Heart right ventricle (tissue), 16 donors: ENCODE data around the gene POU6F2. TPM values are rescaled to one million over a fixed set of nuclear protein-coding genes. Genes with fewer than 3 reads are reported as not detected.

Experiments
- ATAC-seq, 8 donors: fragments of 200-7000 bp; cut with Tn5 transposase; one replicate each; pipeline ENCODE4 v1.9.1; 2020; ENCODE audit warnings: mild to moderate bottlenecking in 8 of 8, moderate library complexity in 8 of 8, moderate number of reproducible peaks in 1 of 8
- DNase-seq, 2 donors: peaks; one replicate each; pipeline ENCODE4 v3.0.0-alpha.2; 2020
- H3K27ac ChIP-seq, 10 donors: fragments of 200-600 bp; sonication (generic) in 2 of 10; one replicate each; pipeline versions ENCODE4 v1.5.0 to v1.8.0; 2020 to 2022; ENCODE audit warnings: mild to moderate bottlenecking in 3 of 10
- H3K27me3 ChIP-seq, 7 donors: fragments of 200-600 bp; one replicate each; pipeline ENCODE4 v1.8.0; 2021 to 2022; ENCODE audit warnings: mild to moderate bottlenecking in 2 of 7
- H3K36me3 ChIP-seq, 9 donors: fragments of 200-600 bp; sonication (generic) in 1 of 9; one replicate each; pipeline versions ENCODE4 v1.5.0 to v1.8.0; 2020 to 2022; ENCODE audit warnings: mild to moderate bottlenecking in 2 of 9
- H3K4me1 ChIP-seq, 9 donors: fragments of 200-600 bp; sonication (generic) in 1 of 9; one replicate each; pipeline versions ENCODE4 v1.5.0 to v1.8.0; 2020 to 2022; ENCODE audit warnings: mild to moderate bottlenecking in 4 of 9
- H3K4me3 ChIP-seq, 10 donors: fragments of 200-600 bp; sonication (generic) in 2 of 10; one replicate each; pipeline versions ENCODE4 v1.5.0 to v1.8.0; 2020 to 2022; ENCODE audit warnings: mild to moderate bottlenecking in 7 of 10, moderate library complexity in 2 of 10
- H3K9me3 ChIP-seq, 11 donors: fragments of 200-600 bp in 10 of 11; sonication (generic) in 2 of 11; one replicate each; pipeline versions ENCODE4 v1.5.0 to v1.8.0; 2013 to 2022; ENCODE audit warnings: mild to moderate bottlenecking in 2 of 11, control low read depth in 1 of 11, moderate library complexity in 1 of 11
- WGBS, 2 donors: extraction: QIAGEN DNeasy Blood & Tissue Kit; methylation state at CpG; one replicate each; pipeline ENCODE4 v1.1.7; 2013; ENCODE audit warnings: inconsistent platforms in 1 of 2; 5-methylcytosine and 5-hydroxymethylcytosine counted together
- intact Hi-C, 10 donors: fragments of 100-400 bp; cut with DNase I; formaldehyde crosslinking; loops; one replicate each; pipeline versions ENCODE4 v1.11.1 to v1.14.2; 2022
- polyA plus RNA-seq, 2 donors: library from polyadenylated mRNA; stranded (reverse); fragments of 200-250 nt; gene quantifications; one replicate each; pipeline ENCODE4 v1.2.3, GENCODE V29; 2013
- total RNA-seq, 10 donors: library from RNA; stranded (reverse); fragmentation: NEBNext Ultra II Directional in 3 of 10; extraction: Animal tissue kit (Norgen Biotek cat#: 25700) in 3 of 10; gene quantifications; one replicate each; pipeline versions ENCODE4 v1.2.1 to v1.2.4, GENCODE V29; 2021 to 2023
- TF ChIP-seq, protein P1 (sequence below), 9 donors: fragments of 200-600 bp; sonication (generic) in 2 of 9; IDR thresholded peaks; one replicate each; pipeline versions ENCODE4 v1.5.0 to v1.8.0; 2021 to 2022; ENCODE audit warnings: antibody characterized with exemption in 9 of 9, mild to moderate bottlenecking in 5 of 9, moderate library complexity in 1 of 9
- donor health status: Arrhythmogenic right ventricular cardiomyopathy.
- donor health status: ischemic (EF 13 %, LVEDD 7.1; RV severe dilation, severe dysfunction).
- donor health status: healthy with polysubstance abuse.
- donor health status: DM: no; HTN: yes; CAD: no.
- donor health status: DM: no; HTN: no; CAD: no.
- donor health status: ischemic (EF 25% LVEDD 6.9; RV normal size, moderate dysfunction).
- donor health status: ischemic (EF 25% LVEDD 5.7; RV mildly dilated, moderate dysfunction).
- donor health status: healthy.
- donor health status: DM: yes; HTN: yes; CAD: no.
- donor health status: Ischemic cardiomyopathy.
- donor health status: ischemic (EF 35%, LVEDD 5.7; RV mildly dilated, moderate dysfunction).
- donor health status: nonischemic (EF 11% LVEDD 7.7; RV severe dilation, severe dysfunction).
- donor health status: DM: yes; HTN: yes; CAD: no.
- donor health status: PGD.
- donor health status: ischemic (EF 29% LVEDD 5.4; RV normal size, mild dysfunction).
- donor health status: nonischemic (EF 23%, LVEDD 6.1; RV moderate dilation, normal function).

Gene POU6F2
- total and polyA plus RNA-seq, 12 donors: under 0.01 to 0.83 (median 0.34) TPM

DNA sequence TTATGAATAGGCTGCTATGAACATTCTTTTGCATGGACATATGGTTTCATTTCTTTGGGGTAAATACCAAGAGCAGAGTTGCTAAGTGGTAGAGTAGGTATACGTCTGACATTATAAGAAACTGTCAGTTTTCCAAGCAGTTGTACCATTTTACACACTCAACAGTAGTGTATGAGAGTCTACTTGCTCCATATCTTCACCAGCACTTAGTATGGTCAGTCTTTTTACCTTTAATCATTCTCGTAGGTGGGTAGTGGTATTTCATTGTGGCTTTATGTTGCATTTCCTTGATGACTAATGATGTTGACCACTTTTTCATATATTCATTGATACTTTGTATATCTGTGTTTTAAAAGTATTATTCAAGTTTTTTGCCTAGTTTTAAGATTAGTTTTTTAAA is 45.1 kb downstream of the POU6F2 start:
- Histone ChIP-seq H3K27me3 (no peaks in the 10 kb centered on the region), H3K27ac (no peak overlapping the region), H3K9me3 (peaks cover 0 to 15% (median 0%) of the 10 kb centered on the region in 11 donors), H3K36me3 (no peaks in the 10 kb centered on the region), H3K4me3 (no peak overlapping the region), H3K4me1 (no peaks in the 10 kb centered on the region)
- DNase-seq: no peak
- ATAC-seq: no peak
- TF ChIP-seq, protein P1, sequence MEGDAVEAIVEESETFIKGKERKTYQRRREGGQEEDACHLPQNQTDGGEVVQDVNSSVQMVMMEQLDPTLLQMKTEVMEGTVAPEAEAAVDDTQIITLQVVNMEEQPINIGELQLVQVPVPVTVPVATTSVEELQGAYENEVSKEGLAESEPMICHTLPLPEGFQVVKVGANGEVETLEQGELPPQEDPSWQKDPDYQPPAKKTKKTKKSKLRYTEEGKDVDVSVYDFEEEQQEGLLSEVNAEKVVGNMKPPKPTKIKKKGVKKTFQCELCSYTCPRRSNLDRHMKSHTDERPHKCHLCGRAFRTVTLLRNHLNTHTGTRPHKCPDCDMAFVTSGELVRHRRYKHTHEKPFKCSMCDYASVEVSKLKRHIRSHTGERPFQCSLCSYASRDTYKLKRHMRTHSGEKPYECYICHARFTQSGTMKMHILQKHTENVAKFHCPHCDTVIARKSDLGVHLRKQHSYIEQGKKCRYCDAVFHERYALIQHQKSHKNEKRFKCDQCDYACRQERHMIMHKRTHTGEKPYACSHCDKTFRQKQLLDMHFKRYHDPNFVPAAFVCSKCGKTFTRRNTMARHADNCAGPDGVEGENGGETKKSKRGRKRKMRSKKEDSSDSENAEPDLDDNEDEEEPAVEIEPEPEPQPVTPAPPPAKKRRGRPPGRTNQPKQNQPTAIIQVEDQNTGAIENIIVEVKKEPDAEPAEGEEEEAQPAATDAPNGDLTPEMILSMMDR (IDR thresholded peaks at IDR 0.05): no peak
- intact Hi-C loops: no loop called here
- 91 to 95% methylated on average over 2 of the region's 2 CpGs for WGBS, 2 donors

DNA sequence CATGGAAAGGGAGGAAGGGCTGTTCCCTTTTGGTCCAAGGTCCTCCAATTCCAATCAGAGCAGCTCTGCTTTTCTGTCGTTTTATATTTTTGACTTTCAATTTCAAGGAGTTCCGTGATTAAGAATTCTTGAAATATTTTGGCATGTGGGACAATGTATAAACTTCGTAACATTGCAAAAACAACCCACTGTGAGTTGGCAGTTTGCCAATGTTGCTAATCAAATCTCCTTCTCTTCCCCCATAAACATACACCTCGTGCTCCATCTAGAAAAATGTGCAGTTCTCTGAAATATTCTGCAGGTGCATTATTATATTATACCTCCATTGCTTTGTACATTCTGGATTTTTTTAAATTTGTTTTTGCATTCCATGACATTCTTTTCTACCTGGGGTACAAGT is 49.8 kb downstream of the POU6F2 start:
- Histone ChIP-seq H3K4me1 (no peaks in the 10 kb centered on the region), H3K27me3 (peaks cover 0 to 9% (median 0%) of the 10 kb centered on the region in 7 donors), H3K36me3 (no peaks in the 10 kb centered on the region), H3K9me3 (peaks cover 0 to 12% (median 0%) of the 10 kb centered on the region in 11 donors), H3K4me3 (no peak overlapping the region), H3K27ac (no peak overlapping the region)
- TF ChIP-seq, protein P1 (IDR thresholded peaks at IDR 0.05): no peak
- DNase-seq (no peak), ATAC-seq (no peak)
- intact Hi-C loops: no loop called here
- 37 to 41% methylated on average over 4 of the region's 4 CpGs for WGBS, 2 donors

DNA sequence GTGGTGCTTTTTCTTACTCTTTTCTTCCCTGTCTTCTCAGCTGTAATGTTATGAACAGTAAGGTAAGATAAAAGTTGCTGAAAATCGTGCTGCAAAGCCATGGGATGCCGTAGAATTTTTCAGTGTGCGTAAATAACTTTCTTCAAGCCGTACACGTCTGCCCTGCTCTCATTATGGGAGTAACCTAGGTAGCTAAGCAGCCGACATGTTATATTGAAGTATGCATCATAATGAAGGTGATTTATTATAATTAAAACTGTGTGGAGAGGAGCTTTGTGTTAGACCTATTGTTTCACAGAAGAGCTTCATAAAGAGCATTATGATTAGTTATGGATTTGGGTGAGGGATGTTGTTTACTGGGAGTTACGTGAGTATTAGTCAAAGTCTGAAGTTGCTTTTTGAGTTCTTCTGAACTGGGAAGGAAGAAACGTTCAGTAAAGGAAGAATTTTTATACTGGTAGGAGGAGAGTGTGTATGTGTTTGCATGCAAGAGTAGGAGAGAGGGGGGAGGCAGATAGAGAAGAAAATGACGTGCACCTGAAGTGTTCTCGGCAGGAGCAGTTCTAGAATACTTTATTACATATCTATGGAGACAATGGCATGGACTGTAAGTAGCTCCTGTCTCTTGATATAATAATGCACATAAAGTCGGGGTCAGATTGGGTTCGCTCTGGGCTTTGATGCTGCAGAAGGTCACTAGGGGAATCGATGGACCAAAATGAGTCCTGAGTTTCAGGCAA is 56.3 kb downstream of the POU6F2 start:
- Histone ChIP-seq H3K4me1 (no peaks in the 10 kb centered on the region), H3K4me3 (no peak overlapping the region), H3K36me3 (no peaks in the 10 kb centered on the region), H3K27ac (no peak overlapping the region), H3K9me3 (no peaks in the 10 kb centered on the region), H3K27me3 (peaks cover 0 to 28% (median 0%) of the 10 kb centered on the region in 7 donors)
- TF ChIP-seq, protein P1 (IDR thresholded peaks at IDR 0.05): no peak
- ATAC-seq (no peak), DNase-seq (no peak)
- intact Hi-C loops: no loop called here
- 76% methylated on average over 13 of the region's 13 CpGs for WGBS, 2 donors

DNA sequence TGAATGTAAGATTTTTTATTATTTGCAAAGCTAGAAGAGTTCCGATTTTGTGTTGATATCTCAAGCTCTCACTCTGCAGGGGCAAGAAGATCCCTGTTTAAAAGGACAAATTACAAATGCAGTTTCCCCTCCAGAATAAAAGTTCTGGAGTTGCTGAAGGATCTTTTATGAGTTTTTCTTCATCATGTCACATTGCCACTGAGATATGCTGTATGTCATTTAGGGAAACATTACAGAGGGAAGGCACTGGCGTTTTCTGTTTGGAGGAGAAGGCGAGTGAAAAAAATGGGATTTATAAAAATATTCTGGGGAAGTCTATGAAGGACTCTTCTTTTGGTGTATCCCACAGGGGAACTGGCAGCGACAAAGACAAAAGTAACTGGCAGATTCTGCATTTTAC is 57.4 kb downstream of the POU6F2 start:
- intact Hi-C loops: no loop called here
- no peak overlapping the region for H3K4me3 ChIP-seq
- peaks cover 0 to 28% (median 0%) of the 10 kb centered on the region in 7 donors for H3K27me3 ChIP-seq
- H3K4me1 ChIP-seq: no peaks in the 10 kb centered on the region
- WGBS, 2 donors: 36 to 37% methylated on average over 4 of the region's 4 CpGs
- ATAC-seq: no peak
- H3K9me3 ChIP-seq: no peaks in the 10 kb centered on the region
- TF ChIP-seq, protein P1 (IDR thresholded peaks at IDR 0.05): no peak
- no peak for DNase-seq
- no peaks in the 10 kb centered on the region for H3K36me3 ChIP-seq
- H3K27ac ChIP-seq: no peak overlapping the region
